Limb (tissue), 2 donors: ENCODE results near the gene SLC22A4.

Source experiments
- DNase-seq, 2 donors: peaks; one replicate each; pipeline ENCODE4 v3.0.0-alpha.2; 2016; ENCODE audit errors: extremely low spot score in 2 of 2

SLC22A4 gene

DNA sequence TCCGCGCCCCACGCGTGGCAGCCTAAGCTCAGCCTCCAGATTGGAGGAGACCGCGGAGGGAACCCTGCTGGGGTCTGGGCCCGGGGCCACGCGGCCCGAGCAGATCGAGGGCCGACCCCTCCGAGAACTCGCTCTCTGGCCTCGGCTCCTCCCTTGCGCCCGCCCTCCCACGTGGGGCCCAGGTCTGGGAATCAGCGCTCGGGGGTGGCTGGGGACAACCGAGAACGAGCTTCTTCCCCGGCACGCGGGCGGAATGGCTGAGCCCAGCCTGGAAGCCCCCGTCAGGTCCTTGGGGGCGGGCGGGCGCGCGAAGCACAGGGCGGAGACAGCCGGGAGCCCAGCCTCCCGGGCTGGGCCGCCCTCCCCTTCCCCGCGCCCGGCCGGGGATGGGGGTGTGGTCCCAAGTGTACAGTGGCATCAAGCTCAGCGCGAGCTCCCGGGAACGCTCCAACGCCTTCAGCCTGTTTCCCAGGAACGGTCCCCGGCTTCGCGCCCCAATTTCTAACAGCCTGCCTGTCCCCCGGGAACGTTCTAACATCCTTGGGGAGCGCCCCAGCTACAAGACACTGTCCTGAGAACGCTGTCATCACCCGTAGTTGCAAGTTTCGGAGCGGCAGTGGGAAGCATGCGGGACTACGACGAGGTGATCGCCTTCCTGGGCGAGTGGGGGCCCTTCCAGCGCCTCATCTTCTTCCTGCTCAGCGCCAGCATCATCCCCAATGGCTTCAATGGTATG lies at the start of gene SLC22A4:
Gene SLC22A4, plus strand, starts transcription at position 403 of the 736 bp plus-strand sequence. Its CDS starts 223 bp downstream, at position 626.
- DNase-seq, result peak; percentile 89 to 94

DNA sequence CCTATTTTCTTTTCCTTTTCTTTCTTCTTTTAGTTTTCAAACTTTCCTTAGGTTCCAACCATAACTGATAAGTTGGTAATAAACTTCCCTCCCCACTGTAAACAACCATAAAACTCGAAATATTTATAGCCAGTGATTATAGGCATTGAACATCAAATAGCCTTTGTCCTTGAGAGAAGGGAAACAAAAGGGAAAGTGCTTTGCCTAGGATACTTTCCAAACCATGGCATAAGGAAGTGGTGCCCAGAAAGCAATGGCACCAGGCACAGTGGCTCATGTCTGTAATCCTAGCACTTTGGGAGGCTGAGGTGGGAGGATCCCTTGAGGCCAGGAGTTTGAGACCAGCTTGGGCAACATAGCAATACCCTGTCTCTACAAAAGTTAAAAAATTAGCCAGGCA lies 48.6 kb upstream of the SLC22A4 start:
- no peak for DNase-seq

DNA sequence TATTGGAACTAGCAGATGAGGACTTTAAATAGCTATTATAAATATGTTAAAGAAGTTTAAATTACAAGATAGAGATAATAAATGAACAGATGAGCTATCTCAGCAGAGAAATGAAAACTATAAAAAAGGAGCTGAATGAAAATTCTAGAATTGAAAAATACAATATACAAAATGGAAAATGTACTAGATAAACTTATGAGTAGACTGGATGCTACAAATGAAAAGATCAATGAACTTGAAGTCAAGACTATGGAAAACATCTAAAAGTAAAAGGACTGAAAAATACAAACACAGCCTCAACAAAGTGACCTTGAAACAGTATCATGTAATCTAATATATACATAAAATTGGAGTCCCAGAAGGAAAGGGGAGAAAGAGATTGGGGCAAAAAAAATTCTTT lies 47.4 kb upstream of the SLC22A4 start:
- no peak for DNase-seq

DNA sequence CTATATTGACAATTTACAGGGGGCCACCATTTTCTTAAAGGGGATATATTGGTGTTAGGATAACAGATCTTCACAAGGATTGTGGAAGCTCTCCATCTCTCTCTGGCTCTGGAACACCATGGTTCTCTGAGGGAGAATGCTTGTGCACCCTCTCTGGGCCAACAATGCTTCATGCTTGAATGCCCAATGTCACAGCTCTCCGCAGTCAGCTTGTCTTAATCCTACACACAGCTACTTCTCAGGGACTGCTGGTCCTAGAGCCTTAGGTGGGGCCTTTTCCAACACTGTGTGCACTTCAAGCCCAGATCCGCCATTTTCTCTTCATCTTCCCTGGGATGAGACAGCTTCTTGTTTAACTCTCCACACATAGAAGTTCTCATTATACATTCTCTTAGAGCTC lies 43.6 kb upstream of the SLC22A4 start:
- DNase-seq, result no peak

DNA sequence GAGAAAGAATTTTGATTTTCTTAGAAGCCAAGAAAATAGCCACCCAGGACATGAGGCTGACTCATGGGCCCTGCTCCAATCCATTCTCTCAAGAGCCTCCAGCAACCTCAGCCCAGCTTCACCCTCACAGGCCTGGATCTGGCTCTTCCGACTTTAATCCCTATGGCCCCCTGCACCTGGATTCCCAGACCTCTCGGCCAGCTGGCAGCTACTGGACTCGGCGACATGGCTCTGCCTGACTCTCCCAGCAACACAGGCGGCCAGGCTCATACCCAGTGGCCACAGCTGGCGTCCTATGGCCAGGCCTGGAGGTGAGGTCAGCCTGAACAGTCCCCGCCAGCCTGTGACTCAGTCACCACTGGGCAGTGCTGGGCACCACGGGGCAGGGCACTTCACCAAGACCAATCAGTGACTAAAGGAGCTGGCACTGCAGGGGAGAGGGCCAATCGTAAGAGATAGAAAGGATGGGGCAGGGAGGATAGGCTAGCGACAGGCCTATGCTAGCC lies 42.9 kb upstream of the SLC22A4 start:
- DNase-seq, result no peak

DNA sequence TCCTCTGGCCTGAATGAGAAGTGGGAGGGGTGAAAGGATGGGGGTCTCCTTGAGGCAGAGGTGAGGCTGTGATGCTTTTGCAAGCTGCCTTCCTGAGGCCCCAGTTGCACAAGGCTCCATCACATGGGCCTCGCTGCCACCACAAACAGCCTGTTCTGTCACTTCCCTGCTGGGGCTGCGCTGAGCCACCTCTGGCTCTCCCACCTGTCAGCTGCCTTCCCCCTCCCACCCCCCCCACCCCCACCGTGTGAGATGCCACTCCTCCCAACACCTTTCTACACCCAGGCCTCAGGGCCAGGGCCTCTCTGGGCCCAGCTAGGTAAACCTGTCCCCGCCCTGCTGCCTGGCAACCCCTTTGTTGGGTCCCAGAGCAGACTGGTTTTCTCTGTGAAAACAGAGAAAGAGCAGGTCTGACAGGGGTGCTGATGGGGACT lies 41.2 kb upstream of the SLC22A4 start:
- DNase-seq, result no peak

DNA sequence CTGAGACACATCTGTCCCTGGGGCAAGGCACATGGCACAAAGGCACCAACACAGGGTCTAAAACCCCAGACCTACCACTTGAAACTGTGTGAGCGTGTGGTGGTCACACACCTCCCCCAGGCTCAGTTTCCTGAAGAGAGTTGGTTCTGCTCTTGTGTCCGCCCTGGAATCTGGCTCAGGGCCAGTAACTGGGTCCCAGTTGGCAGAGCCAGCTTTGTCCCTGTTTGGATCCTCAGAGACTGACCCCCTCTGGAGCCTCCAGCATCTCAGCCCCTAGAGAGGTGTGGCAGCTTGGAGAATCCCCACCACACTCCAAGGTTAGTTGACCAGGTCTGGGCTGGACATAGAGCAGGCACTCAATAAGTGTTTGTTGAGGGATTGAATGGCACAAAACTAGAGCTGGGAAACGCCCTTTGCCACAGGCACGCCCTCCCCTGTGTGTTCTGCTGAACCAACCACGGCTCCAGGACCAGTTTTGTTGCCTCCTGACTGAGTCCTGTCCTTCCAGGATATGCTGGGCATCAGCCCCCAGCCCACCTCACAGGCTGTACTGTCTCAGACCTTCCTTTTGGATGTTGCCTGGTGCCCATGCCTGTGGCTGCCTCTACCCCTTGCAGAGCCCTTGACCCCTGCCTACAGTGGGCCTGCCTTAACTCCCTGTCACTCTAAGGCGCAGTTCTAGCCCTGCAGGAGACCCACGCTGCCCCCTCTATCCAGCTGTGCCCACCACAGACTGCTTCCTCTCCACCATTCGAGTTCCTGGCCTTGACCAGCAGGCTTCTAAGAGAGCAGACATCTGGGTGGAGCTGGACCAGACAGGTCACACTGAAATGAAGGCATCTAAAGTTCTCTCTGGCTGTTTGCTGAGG lies 40.5 kb upstream of the SLC22A4 start:
- DNase-seq, result no peak

DNA sequence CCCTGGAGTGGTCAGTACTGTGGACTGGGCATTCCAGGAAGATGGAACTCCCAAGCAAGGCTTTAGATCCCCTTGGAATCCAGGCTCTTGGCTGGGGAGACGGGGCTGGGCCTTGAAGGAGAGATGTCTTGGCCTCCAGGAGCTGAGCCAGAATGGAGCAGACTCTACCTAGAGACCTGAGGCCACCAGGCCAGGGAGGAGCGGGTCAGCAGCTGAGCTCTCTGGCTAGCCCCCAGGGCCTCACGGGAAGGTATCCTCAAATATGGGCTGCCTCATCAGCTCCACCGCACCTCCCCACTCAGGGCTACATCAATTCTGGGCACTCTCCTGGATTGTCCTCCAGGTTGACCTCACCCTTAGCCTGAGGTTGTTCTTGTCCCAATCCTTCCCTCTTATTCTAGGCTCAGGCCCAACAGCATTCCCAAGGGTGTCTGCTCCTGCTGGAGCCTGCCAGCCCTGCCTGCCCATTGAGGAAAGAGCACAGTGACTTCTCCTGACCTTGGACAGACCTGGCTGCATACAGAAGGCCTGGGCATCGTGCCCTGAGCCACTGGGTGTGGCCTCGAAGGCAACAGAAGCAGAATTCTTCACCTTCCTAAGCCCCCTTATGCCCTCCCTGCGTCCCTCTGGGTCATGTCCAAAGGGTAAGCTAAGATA lies 39.7 kb upstream of the SLC22A4 start:
- DNase-seq, result no peak

DNA sequence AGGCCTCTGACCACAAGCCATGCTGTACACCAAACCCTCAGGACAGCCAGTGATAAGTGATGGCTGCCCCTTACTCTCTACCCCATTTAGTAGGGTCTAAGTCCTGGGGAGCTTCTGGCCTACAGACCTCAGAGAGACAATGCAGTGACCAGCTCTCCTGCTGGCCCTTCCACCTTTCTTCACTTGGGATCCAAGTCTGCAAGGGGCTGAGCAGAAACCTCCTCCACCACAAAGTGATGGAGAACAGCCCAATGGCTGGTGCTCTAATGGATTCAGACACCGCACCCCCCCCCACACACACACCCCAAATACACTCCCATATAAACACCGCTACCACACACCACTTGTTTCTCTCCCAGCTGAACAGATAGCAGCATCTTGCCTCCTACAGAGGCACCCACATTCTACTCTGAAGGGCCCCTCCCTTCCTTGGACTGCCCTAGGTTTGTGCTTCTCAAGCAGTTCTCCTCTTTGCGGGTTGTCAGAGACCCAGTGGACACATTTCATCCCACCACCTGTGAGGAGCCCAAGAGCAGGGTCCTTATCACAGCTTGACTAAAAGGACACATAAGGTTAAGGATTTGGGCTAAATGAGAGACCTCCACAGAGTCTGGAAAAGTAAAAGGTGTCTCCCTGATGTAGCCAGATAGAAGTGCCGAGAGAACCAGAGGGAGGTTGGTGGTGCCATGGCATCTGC lies 38.0 kb upstream of the SLC22A4 start:
- DNase-seq, result no peak

DNA sequence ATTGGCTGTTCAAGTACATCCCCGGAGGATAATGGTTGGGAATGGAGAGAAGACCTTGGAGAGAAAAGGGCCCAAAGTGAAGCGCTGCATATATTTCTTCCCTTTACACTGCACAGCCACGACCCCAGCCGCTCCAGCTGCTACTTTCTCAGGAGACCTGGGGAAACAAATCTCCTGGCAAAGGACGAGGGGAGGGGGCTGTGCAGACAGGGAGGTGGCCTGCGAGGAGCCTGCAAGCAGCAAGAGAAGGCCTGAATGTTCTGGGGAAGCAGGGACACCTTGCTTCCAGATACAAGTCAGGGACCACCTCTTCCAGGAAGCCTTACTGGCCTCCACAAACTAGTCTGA lies 37.4 kb upstream of the SLC22A4 start:
- DNase-seq, result no peak

DNA sequence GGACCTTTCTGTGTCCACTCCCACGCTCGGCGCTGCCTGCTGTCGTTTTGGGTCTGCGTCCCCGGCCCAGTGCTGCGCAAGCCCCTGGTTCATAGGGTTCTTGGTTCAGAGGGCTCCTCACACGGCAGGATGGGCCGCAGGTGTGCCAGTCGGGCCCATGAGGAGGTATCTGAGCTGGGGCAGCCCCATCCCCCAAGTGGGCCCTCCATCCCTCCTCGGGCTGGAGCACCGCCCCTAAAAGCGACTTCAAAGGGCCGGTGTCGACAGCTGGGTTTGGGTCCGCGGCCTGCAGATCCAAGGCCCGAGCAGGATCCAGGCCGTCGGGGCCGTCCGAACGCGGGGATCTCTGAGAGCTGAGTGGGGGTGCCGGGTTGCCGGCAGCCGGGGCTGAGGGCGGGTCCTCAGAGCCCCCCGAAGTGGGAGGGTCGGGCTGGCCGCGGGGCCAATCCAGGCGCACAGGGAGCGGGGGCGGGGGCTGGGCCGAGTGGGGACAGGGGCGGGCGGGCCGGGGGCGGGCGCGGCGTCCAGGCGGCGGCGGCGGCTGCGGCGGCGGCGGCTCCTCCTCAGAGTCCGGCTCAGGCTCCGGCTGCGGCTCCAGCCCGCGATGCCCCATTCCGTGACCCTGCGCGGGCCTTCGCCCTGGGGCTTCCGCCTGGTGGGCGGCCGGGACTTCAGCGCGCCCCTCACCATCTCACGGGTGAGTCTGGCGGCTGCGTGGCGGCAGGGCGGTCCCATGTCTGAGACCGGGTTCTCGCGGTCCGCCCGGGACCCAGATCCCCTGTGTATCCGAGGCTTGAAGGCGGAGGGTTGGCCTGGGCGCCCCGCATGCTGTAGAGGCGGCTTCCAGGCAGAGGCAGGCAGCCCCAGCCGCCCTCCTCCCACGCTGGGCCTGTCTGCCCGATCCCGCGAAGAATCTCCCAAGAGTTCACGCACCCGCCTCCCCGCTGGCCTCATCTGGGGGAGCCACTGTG lies 36.8 kb upstream of the SLC22A4 start, which contains the start of gene PDLIM4:
Gene PDLIM4, plus strand, starts transcription at position 566 of the 971 bp plus-strand sequence. Its CDS starts 39 bp downstream, at position 605.
- DNase-seq, result peak; percentile 57 to 89

DNA sequence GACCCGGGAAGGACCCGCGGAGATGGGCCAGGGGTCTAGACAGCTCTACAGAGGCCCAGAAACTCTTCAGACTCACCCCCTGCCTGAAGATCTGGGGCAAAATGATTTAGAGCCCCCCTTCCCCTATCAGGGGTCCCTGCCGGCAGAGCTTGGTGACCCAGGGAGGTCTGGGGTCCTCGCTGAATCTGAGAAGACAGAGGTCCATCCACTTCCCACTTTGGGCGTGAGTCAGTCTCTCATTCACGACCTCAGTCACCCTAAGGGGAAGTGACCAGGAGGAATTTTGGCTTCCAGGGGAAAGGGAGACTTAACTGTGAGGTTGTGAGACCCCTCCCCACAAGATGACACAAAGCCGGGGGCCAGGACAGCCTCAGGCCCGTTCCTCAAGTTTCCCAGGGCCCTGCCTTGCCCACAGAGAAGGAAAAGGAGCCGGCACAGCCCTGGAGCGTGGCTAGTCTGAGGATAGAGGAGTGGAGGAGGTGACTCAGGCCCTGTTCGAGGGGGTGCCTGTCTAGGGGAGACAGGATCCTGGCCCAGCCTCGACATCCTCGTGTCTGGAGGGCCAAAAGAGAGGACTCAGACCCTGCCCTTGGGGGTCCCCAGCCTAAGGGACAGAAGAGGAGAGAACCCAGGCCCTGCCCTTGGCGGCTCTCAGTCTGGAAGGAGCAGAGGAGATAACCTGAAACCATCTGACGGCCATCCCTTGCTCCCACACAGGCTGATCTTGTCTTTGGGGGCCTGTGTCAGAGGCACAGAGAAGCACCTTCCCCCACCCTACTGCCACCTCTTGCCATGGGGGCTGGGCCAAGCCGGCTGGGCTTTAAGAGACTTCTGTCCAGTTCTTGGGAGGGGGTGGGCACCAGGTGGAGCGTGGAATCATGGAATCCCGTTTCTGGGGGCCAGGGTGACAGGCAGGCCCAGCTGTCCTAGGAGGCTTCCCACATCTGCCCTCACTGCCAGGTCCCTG lies 35.8 kb upstream of the SLC22A4 start:
- DNase-seq, result peak; percentile 48 to 58

DNA sequence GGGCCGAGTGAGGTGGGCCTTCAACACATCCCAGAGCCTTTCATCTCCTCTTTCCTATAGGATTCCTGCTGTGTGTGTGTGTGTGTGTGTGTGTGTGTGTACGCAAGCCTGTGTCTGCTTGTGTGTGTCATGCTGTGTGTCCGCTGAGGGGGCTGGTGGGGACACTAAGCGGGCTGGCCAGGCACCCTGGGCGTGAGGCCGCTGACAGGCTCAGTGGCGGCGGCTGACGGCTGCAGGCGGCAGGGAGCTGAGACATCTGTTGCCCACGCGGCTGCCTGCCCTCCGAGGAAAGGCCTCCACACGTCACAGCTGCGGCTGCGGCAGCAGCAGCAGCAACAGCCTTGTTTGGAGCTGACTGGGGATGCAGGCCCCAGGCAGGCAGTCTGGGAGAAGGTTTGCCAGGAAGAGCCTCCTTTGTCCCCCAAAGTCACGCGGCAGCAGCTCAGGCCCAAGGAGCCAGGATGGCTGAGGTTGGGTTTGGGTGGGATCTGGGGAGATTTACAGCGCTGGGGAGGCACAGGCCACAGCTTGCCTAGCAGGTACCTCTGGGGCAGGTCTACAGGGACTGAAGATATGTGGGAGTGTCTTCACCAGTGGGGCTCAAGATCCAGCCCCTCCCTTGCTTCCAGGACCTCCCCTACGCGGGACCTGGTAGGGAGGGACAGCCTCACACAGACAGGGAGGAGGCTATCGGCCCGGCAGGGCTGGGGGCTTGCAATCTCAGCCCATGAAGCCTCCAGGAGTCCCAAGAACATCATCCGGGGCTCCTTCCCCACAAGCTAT lies 34.9 kb upstream of the SLC22A4 start:
- DNase-seq, result peak; percentile 85

DNA sequence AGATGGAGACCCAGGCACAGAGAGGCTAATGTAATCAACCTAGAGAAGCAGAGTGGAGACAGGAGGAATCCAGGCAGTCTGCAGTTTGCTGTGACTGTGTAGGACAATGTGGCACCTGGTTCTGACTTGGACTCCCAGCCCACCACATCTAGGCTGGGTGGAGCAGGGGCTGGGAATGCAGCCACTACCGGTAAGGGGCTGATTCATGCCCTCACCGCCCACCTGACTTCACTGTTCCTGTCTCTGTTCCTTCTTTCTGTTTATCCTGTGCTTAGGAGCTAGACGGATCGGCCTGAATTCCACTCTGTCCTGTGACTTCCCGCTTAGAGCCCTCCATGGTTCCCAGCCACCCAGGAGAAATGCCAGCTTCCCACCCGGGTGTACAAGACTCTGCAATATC lies 34.1 kb upstream of the SLC22A4 start:
- no peak for DNase-seq

DNA sequence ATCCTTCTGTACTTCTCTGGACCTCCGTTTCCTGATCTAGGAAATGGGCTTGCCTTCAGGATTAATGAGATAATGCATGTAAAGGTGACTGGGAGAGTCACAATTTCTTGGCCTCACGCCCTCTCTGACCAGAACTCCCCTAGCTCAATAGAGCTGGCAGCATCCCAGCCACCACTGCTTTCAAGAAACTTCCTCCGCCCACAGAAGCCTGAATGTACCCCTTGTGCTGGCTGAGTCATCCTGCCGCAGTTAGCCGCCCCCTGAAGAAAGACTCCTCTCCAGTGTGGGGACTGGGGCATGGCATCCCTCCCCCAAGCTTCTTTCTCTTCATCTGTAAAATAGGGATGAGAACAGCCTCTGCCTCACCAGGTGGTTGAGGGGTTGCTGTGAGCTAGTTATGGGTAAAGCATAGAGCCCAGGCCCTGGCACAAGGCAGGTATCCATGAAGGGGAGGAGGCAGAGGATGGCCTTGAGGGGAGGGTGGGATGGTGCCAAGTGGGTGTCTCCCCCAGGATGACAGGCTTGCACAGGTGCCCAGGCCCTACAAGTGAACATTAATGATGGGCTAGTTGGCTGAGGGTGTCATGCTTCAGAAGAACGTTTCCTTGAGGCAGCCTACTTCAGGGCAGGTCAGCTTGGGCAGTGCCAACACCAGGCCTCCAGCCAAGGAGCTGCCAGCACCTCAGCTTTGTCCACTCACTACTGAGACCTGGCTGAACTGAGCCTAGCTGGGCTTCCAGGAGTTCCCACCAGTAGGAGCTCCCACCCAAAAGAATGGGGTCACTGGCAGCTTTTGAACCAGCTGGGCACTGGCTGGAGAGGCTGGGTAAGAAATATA lies 33.3 kb upstream of the SLC22A4 start:
- DNase-seq, result no peak

DNA sequence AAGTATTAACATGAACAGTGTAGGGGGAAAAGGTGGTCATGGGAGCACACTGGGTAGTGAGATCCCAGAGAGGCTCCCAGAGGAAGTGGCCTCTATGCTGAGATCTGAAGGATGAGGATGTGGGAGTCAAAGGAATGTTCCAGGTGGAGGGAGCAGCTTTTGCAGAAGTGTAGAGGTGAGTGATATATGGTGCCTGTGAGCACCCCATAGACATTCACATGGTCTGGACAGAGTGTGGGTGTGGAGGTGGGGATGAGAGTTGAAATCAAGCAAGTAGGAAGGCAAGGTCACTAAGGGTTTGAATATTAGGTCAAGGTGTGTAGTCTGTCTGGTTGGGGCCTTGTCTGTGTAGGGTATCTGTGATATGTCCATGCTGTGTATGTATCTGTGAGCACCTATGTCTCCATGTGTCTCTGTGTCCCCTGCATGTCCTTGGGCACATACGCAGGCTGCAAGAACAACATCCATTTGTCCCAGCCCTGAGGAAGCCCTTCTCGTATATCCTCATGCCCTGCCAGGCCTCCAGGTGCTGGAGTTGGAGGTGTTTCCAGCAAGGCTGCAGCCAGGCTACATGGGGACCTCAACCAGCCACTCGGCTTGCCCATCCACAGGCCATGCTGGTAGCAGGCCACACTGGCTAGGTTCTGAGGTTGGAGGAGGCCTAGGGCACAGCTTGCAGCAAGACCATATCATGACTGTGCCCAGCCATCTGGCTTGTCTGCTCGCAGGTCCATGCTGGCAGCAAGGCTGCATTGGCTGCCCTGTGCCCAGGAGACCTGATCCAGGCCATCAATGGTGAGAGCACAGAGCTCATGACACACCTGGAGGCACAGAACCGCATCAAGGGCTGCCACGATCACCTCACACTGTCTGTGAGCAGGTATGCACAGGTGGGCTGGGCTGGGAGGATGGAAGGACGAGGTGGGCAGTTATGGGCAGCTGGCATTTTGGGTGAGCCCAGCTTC lies 32.0 kb upstream of the SLC22A4 start:
- DNase-seq, result no peak
